CD4-positive, alpha-beta T cell treated with Interleukin-1 beta for 1 hour (primary cell): ENCODE data around the gene AK4.
A peak's percentile ranks its signal among the peaks of the same experiment; 100 is the strongest.
"Not testable (repeated sequence)": the region's sequence is repeated elsewhere in the genome, so short reads cannot be mapped to it uniquely, and the experiment has no call there.

Experiments used
- DNase-seq, 2 donors: peaks; one replicate each; pipeline ENCODE4 v3.0.0-alpha.2; 2020 to 2022

Gene AK4

GRCh38 chr1:65150583-65151263 is 2.7 kb downstream of the AK4 start:
- no peak for DNase-seq

- DNase-seq = no peak
These were observed 3.6 kb downstream of the AK4 start for GRCh38 chr1:65151641-65152040.

- no peak for DNase-seq
These were observed 5.6 kb downstream of the AK4 start for GRCh38 chr1:65153635-65154034.

DNA sequence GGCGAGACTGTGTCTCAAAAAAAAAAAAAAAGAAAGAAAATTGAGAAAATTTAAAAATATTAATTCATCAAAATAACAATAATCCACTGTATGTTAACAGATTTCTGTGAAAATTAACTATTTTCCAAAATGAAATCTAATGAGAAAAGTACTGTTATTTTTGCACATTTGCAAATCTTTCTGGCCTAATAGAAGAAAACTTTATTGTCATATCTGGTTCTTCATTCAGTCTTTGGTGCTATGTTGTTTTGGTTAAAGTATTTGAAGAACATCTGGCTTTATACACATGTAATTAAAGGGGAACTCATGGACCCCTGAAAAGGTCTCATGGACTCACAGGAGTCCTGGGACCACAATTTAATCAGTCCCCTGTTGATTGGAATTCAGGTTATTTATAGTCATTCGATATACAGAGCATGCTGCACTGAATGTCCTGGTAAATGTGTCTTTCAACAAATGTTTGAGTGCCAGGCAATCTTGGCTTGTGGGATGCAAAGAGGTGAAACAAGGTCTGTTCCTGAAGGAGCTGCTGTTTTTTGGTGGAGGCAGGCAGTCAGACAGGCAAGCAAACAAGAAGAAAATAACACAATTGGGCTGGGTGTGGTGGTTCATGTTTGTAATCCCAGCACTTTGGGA is 9.0 kb downstream of the AK4 start:
- DNase-seq = no peak

DNA sequence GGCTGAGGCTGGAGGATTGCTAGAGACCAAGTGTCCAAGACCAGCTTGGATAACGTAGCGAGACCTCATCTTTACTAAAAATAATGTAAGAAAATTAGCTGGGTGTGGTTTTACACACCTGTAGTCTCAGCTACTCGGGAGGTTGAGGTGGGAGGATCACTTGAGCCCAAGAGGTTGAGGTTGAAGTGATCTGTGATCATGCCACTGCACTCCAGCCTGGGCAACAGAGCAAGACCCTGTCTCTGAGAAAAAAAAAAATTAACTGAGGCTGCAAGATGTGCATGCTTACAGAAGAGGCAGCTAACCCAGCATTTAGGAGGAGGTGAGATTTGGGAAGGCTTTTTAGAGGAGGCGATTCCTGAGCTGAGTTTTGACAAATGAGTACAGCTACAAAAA is 9.5 kb downstream of the AK4 start:
- DNase-seq = no peak

GRCh38 chr1:65159291-65159688 is 11.3 kb downstream of the AK4 start:
- DNase-seq = not testable (repeated sequence)

DNA sequence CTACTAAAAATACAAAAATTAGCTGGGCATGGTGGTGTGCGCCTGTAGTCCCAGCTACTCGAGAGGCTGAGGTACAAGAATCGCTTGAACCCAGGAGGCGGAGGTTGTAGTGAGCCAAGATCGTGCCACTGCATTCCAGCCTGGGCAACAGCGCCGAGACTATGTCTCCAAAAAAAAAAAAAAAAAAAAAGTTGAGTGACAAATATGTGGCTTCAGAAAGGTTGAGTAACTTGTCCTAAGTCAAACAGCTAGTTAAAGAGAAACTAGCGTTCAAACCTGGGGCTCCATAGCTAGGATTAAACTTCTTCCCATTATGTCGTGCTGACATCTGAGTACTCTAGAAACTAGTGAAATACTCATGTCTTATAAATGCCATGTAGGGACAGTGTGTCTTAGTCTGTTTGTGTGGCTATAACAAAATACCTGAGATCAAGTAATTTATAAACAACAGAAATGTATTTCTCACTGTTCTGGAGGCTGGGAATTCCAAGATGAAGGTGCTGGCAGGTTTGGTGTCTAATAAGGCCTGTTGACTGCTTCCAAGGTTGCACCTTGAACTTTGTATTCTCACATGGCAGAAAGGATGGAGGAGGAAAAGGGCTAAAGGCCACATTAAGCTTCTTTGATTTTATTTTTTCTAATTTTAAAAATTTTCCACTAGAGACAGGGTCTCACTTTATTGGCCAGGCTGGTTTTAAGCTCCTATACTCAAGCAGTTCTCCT is 12.0 kb downstream of the AK4 start:
- no peak for DNase-seq

DNA sequence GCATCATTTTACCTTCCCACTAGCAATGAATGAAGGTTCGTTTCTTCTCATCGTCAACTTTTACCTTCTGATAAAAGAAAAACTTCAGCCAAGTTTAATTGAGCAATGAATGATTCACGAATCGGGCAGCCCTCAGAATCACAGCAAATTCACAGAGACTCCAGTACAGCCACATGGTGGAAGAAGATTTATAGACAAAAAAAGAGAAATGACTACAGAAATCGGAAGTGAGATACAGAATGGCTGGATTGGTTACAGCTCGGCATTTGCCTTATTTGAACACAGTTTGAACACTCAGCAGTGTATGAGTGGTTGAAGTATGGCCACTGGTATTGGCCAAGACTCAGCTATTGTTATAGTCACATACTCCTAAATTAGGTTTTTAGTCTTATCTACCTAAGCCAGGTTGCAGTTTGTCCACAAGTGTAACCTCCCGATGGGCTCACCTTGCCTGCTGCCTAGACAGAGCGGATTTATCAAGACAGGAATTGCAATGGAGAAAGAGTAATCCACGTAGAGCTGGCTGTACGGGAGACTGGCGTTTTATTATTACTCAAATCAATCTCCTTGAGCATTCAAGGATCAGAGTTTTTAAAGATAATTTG is 15.3 kb downstream of the AK4 start:
- DNase-seq = no peak

- DNase-seq = not testable (repeated sequence)
These were observed 16.1 kb downstream of the AK4 start for GRCh38 chr1:65164101-65164500.

GRCh38 chr1:65164633-65165032 is 16.6 kb downstream of the AK4 start:
- no peak for DNase-seq

- peak in 1 of 2 donors; percentile 26 for DNase-seq
These were observed 17.4 kb downstream of the AK4 start for GRCh38 chr1:65165269-65165993.

GRCh38 chr1:65166572-65167305 is 18.7 kb downstream of the AK4 start:
- DNase-seq = no peak

DNA sequence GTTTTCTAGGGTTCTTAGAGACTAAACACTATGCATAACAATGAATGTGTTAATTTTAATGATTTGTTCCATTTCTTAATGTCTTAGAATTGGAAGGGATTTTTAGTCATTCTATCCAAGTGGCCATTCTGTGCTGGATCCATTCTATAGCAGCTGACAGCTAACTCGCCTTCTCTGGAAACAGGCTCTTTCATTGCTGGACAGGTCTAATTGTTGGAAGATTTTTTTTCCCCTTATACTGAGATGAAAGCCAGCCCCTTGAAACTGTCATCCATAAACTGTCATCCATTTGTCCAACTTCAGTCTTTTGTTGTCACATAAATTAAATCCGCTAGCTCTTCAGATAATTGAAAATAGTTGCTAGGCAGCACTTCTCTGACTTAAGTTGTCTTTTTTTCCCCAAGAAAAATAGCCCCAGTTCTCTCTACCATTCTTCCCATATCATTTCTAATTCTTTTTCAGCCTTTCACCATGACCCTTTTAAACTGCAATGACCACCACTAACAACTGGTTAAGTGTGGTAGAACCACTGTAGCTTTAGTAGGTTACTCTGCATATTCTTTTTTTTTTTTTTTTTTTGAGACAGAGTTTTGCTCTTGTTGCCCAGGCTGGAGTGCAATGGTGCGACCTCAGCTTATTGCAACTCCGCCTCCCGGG is 19.7 kb downstream of the AK4 start:
- no peak for DNase-seq

DNA sequence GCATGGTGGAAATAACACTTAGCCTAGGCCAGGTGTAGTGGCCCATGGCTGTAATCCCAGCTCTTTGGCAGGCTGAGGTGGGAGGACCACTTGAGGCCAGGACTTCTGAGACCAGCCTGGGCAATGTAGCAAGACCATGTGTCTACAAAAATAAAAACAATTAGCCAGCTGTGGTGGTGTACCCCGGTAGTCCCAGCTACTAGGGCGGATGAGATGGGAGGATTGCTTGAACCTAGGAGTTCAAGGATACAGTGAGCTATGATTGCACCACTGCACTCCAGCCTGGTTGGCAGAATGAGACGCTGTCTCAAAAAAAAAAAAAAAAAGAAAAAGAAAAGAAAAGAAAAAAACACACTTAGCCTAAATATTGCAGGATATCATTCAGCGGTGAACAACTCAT is 20.9 kb downstream of the AK4 start:
- DNase-seq = no peak

DNA sequence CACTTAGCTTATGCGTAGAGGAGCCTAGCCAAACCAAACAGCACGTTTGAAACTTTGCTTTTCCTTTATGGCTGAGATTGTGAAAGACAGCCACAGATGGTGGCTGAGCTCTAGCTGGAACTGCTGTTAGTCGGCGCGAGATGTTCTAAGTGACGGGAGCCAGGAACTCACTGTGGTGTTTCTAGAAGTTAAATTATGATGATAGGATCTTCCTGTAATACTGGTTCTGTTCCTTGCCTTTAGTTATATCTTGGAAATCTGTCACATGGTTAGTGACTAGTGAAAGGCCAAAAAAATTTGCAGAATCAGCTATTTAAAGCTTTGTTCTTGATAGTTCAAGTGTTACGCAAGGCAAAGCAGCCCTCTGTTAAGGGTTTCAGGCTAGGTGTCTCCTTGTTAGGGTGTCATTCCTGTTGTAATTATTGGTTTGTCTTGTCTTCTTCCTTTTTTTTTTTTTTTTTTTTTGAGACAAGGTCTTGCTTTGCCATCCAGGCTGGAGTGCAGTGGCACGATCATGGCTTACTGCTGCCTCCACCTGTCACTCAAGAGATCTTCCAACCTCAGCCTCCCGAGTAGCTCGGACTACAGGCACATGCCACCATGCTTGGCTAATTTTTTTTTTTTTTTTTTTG is 22.6 kb downstream of the AK4 start:
- DNase-seq = no peak

DNA sequence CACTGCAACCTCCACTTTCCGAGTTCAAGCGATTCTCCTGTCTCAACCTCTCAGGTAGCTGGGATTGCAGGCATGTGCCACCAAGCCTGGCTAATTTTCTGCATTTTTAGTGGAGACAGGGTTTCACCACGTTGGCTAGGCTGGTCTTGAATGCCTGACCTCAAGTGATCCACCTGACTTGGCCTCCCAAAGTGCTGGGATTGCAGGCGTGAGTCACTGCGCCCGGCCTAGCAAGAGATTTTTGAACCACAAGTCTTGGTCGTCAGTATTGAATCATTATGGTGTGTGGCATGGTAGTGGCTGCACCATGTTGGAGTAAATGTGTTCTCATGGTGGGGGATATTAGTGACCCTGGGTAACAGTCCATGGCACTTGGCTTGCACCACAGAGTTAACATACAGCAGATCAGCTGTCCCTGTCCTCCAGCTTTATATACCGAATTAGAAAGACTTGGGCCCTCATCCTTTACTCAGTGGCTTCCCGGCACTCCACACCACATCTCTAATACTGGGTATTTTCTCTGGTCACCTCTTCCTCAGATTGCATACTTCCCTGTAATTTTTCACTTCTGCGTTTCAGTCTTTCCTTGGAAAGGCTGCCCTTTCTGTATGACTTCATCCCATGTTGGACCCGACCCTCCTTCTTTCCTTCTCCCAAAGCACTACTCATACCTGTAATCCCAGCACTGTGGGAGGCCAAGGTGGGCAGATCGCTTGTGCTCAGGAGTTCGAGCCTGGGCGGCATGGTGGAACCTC is 25.1 kb downstream of the AK4 start:
- DNase-seq = no peak

GRCh38 chr1:65174585-65174984 is 26.6 kb downstream of the AK4 start:
- peak in 1 of 2 donors; percentile 2 for DNase-seq

DNA sequence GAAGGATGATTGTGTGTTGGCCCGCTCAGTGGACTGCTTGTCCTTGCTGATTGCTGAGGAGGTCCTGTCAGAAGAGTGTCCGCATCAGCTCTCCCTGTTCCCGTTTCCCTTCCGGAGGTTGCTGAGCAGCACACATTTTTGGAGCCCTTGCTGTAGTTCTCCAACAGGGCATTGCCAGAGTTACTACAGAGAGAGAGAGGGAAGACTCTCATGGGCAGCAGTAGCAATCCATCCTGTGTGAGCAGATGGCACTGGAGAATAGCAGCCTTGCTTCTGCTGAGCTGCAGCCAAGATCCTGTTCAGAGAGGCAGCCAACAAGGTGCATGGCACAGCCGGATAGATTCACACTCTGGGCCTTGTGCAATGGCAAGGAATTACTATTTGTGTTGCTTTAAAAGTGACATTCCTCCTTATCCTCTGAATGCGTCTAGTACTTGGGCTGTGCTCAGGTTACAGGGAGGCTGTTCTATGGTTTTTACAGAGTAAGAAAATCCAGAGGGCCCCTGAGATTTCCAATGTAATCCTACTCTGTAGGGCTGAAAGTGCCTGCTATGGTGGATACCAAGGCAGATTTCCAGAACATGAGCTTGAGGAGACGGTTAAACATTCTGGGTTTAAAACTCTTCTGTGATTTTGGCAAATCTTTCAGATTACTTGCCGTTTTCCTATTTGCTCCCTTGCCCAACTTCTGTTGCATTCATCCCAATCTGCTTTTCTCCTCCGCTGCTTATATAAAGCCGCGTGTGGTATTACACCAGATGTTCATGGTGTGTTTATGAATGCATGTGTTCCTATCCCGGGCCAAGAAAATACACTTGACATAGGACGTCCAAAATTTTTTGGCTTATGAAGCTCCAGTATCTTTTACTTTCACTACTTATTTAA is 27.4 kb downstream of the AK4 start:
- no peak for DNase-seq

DNA sequence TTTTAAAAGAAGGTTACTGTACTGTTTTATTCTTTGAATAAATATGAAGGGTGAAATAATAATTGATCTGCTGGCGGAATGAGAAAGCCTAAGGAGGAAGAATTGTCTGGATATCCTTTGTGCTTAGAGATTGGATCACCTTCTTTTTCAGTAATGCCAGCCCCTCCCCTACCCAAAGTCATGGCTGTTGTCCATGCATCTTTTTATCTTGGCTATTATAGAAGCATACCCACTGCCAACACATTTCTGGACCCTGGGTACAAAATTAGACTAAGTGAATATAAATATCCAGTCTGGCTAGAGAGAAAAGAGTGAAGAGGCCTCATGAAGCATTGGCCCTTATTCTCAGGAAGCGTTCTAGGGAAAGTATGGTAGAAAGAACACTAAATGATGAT is 28.1 kb downstream of the AK4 start:
- no peak for DNase-seq
